Esophagus muscularis mucosa (tissue), 3 donors: ENCODE measurements around the gene HMX3.

Experiments
- CTCF ChIP-seq, 3 experiments: fragments of 200-600 bp in 2 of 3; fragments of 450-650 bp in 1 of 3; sonication (generic) in 2 of 3; IDR thresholded peaks; one replicate each; pipeline ENCODE4 v1.5.1; 2017 to 2019; ENCODE audit warnings: antibody characterized with exemption in 3 of 3, mild to moderate bottlenecking in 2 of 3, moderate library complexity in 1 of 3
- POLR2A ChIP-seq: fragments of 450-650 bp; IDR thresholded peaks from one replicate; pipeline ENCODE4 v1.6.1; 2017; ENCODE audit warnings: antibody characterized with exemption, moderate library complexity, mild to moderate bottlenecking, low read depth

- TF ChIP-seq CTCF (IDR thresholded peaks at IDR 0.05), result no peak
- no peak for TF ChIP-seq POLR2A
Measured at GRCh38 chr10:123133541-123134342, 2.0 kb upstream of the HMX3 start.
